Parathyroid adenoma (tissue), 2 donors: ENCODE results near the gene HID1.
A peak's percentile ranks its signal among the peaks of the same experiment; 100 is the strongest.

Experiments used
- H2AFZ ChIP-seq: fragments of 300-600 bp; sonication (generic); one replicate; pipeline ENCODE4 v1.7.0; 2017; ENCODE audit warnings: antibody characterized with exemption, mild to moderate bottlenecking
- H3K27ac ChIP-seq: fragments of 300-600 bp; sonication (generic); one replicate; pipeline ENCODE4 v1.7.0; 2017
- H3K27me3 ChIP-seq: fragments of 300-600 bp; sonication (generic); one replicate; pipeline ENCODE4 v1.7.0; 2017; ENCODE audit warnings: low read length; ENCODE audit not compliant: control insufficient read depth, insufficient read depth
- H3K36me3 ChIP-seq: fragments of 300-600 bp; sonication (generic); one replicate; pipeline ENCODE4 v1.7.0; 2017; ENCODE audit warnings: low read length; ENCODE audit not compliant: control insufficient read depth, insufficient read depth
- H3K4me1 ChIP-seq: fragments of 300-600 bp; sonication (generic); one replicate; pipeline ENCODE4 v1.7.0; 2017; ENCODE audit warnings: control low read depth
- H3K4me2 ChIP-seq: fragments of 300-600 bp; sonication (generic); one replicate; pipeline ENCODE4 v1.7.0; 2017; ENCODE audit warnings: low read length
- H3K4me3 ChIP-seq: fragments of 300-600 bp; sonication (generic); one replicate; pipeline ENCODE4 v1.7.0; 2017; ENCODE audit warnings: low read depth, low read length
- H3K79me2 ChIP-seq: fragments of 300-600 bp; sonication (generic); one replicate; pipeline ENCODE4 v1.7.0; 2017; ENCODE audit warnings: control low read depth
- H3K9ac ChIP-seq: fragments of 300-600 bp; sonication (generic); one replicate; pipeline ENCODE4 v1.7.0; 2017; ENCODE audit warnings: mild to moderate bottlenecking
- H3K9me3 ChIP-seq: fragments of 300-600 bp; sonication (generic); one replicate; pipeline ENCODE4 v1.7.0; 2017; ENCODE audit warnings: low read length; ENCODE audit not compliant: control insufficient read depth
- TF ChIP-seq, protein P1 (sequence below): fragments of 300-600 bp; sonication (generic); IDR thresholded peaks from one replicate; pipeline ENCODE4 v1.7.0; 2017; ENCODE audit warnings: antibody characterized with exemption, mild to moderate bottlenecking
- donor health status: primary hyperparathyroidism.

The HID1 gene

DNA sequence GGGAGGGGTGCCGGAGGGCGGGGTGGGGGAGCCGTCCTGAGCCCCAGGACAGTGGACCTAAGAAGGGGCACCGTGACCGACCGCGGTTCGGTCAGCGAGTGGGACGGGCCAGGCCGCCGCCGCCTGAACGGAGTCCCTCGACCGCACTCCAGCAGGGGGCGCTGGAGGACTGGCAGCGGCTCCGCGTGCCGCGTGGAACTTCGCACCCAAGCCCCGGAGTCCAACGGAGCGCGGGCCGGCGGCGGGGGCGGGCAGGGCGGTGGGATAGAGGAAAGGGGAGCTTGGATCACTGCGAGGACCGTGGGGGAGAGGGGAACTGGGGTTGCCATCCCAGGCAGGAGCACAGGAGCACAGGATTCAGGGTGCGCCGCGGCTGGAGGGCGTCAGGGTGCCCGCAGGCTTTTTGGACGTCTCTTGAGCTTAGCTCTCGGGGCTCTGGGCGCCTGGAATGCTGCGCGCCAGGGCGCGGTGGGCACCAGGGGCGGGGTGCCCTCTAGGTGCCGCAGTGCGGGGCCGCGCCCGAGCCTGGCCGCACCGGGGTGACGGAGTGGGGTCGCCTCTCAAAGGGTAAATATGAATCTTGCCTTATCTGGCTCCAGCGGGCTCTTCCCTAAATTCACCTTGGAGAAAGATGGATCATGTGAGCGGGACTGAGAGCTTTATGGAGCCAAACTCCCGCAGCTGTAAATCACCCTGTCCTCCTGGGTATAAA lies 48.9 kb downstream of the HID1 start:
- no peak overlapping the region for H3K9ac ChIP-seq
- no peaks in the 10 kb centered on the region for H3K4me1 ChIP-seq
- H3K79me2 ChIP-seq: no peaks in the 10 kb centered on the region
- TF ChIP-seq, protein P1, sequence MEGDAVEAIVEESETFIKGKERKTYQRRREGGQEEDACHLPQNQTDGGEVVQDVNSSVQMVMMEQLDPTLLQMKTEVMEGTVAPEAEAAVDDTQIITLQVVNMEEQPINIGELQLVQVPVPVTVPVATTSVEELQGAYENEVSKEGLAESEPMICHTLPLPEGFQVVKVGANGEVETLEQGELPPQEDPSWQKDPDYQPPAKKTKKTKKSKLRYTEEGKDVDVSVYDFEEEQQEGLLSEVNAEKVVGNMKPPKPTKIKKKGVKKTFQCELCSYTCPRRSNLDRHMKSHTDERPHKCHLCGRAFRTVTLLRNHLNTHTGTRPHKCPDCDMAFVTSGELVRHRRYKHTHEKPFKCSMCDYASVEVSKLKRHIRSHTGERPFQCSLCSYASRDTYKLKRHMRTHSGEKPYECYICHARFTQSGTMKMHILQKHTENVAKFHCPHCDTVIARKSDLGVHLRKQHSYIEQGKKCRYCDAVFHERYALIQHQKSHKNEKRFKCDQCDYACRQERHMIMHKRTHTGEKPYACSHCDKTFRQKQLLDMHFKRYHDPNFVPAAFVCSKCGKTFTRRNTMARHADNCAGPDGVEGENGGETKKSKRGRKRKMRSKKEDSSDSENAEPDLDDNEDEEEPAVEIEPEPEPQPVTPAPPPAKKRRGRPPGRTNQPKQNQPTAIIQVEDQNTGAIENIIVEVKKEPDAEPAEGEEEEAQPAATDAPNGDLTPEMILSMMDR: peak; percentile 72
- H3K9me3 ChIP-seq: no peaks in the 10 kb centered on the region
- no peaks in the 10 kb centered on the region for H3K36me3 ChIP-seq
- H3K4me3 ChIP-seq: no peak overlapping the region
- peak overlapping the region; percentile 24 for H3K4me2 ChIP-seq
- H3K27ac ChIP-seq: no peak overlapping the region
- peaks cover 12% of the 10 kb centered on the region for H3K27me3 ChIP-seq
- H2AFZ ChIP-seq: peak overlapping the region; percentile 77

DNA sequence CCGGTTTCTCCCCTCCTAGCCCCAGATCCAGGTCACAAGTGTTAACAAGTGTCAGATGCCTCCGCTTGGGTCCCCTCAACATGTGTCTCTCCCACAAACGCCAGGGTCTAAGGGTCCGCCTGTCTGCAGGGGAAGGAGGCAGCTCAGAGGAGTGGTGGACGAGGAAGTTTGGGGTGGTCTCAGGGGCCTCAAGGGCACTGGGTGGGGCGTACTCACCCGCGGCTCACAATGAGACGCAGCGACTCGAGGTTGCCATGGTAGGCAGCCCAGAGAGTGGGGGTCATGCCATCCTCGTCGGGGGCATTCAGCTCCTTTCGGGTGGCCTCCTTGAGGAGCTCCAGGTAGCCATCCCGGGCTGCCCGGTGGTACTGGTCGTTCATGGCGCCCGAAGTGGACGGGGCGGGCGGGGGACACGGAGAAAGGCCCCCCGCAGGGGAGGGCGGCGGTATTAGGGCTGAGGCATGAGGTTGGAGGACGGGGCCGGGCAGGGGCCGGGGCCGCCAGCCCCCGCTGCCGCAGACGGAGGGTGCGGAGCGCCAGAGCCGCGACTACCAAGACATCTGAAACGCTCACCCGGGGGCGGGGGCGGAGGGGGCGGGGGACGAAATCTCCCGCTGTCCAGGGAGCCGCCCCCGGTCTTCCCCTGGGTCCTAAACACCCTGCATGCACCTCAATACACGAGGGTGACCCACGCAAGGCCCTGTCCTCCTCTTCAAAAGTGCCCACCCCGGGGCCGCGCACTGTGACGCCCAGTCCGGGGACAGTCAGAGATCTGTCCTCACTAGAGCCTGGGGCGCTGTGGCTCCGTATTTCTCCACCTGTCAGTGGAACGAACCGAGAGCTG lies 49.6 kb downstream of the HID1 start, which contains the start of gene USH1G:
USH1G (minus strand) TSS at position 562 of the 844 bp plus-strand sequence; CDS start at position 380, 182 bp downstream.
- Histone ChIP-seq H3K4me3 (no peak within 1 kb of the TSS), H3K4me2 (peak within 1 kb of the TSS; percentile 24), H3K9ac (no peak within 1 kb of the TSS), H3K27me3 (peaks cover 12% of the 10 kb centered on the region), H3K9me3 (no peaks in the 10 kb centered on the region), H3K79me2 (no peaks in the 10 kb centered on the region), H3K4me1 (no peaks in the 10 kb centered on the region), H3K27ac (no peak within 1 kb of the TSS), H3K36me3 (no peaks in the 10 kb centered on the region), H2AFZ (peak within 1 kb of the TSS; percentile 77)
- TF ChIP-seq, protein P1: no peak

DNA sequence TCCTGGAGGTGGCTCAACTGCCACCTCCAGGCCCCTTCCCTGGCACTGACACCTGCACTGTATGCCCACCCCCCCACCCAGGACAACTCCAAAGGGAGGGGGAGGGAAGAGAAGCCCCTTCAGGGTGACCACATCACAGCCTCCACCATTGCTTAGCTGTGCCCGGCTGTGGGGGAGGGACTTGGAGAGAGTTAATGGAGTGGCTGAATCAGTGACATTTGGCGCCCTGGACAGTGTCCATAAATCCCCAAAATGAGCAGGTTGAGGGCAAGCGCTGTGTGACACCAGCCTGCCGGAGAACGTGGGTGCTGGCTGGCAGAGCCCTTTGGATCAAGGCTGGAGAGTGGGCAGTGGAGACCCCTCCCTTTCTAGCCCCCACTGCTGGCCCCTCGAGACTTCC lies 50.4 kb downstream of the HID1 start:
- TF ChIP-seq, protein P1: no peak
- Histone ChIP-seq H3K9me3 (no peaks in the 10 kb centered on the region), H3K9ac (no peak overlapping the region), H3K27me3 (peaks cover 12% of the 10 kb centered on the region), H3K4me3 (no peak overlapping the region), H3K27ac (no peak overlapping the region), H2AFZ (no peak overlapping the region), H3K79me2 (no peaks in the 10 kb centered on the region), H3K4me2 (no peak overlapping the region), H3K36me3 (no peaks in the 10 kb centered on the region), H3K4me1 (no peaks in the 10 kb centered on the region)

DNA sequence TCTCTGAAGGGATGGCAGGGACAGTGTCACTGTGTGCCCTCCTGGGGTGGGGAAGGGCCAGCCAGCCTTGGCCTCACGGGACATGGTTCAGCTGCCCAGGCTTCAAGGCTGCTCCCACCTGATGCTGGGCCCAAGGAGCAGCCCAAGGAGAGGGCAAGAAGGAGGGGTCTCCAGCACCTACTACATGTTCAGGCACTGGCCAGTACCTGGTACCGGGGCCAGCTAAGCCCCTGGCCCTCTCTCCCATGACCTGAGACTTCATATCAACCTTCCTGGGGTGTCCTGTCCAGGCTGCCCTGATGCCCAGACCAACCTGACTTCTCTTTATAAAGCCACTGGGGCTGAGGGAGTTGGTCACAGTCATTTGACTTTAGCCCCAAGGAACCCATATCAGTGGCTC lies 50.8 kb downstream of the HID1 start:
- no peak overlapping the region for H2AFZ ChIP-seq

More for the DNA sequence above, 50.8 kb downstream of the HID1 start:
- Histone ChIP-seq H3K9ac (no peak overlapping the region), H3K4me3 (no peak overlapping the region), H3K36me3 (no peaks in the 10 kb centered on the region), H3K27ac (no peak overlapping the region), H3K9me3 (no peaks in the 10 kb centered on the region), H3K27me3 (peaks cover 12% of the 10 kb centered on the region), H3K4me1 (no peaks in the 10 kb centered on the region), H3K4me2 (no peak overlapping the region), H3K79me2 (no peaks in the 10 kb centered on the region)
- TF ChIP-seq, protein P1: no peak
